K562 (cell line): ENCODE results near the gene P2RY11. TPM values are rescaled to one million over a fixed set of nuclear protein-coding genes. Genes with fewer than 3 reads are reported as not detected.

Source experiments
- ARID3A ChIP-seq: IDR thresholded peaks from 2 replicates; pipeline ENCODE4 v1.6.1; 2012; ENCODE audit warnings: low read depth, low read length, improper control_type of control experiment, borderline replicate concordance
- ESRRA ChIP-seq: fragments of 450-650 bp; IDR thresholded peaks from 2 replicates; pipeline ENCODE4 v1.6.1; 2014; ENCODE audit warnings: low read depth, mild to moderate bottlenecking, moderate library complexity, borderline replicate concordance
- KAT7 ChIP-seq: sonication (generic); formaldehyde crosslinking; IDR thresholded peaks from 2 replicates; pipeline ENCODE4 v1.8.0; 2022; ENCODE audit warnings: missing genetic modification reagents, mild to moderate bottlenecking, borderline replicate concordance
- KLF6 ChIP-seq: fragments of 250-450 bp; sonication (Bioruptor Pico); IDR thresholded peaks from 2 replicates; pipeline ENCODE4 v1.4.0; 2020; ENCODE audit warnings: mild to moderate bottlenecking, moderate library complexity, borderline replicate concordance
- NR2F6 ChIP-seq: fragments of 450-650 bp; formaldehyde crosslinking; IDR thresholded peaks from 2 replicates; pipeline ENCODE4 v1.4.0; 2020; ENCODE audit warnings: mild to moderate bottlenecking
- PCBP1 ChIP-seq: fragments of 200-400 bp; formaldehyde crosslinking; IDR thresholded peaks from 2 replicates; pipeline ENCODE4 v1.6.1; 2018; ENCODE audit warnings: mild to moderate bottlenecking, low read depth, low read length; ENCODE audit not compliant: poor library complexity, severe bottlenecking
- PHF8 ChIP-seq: fragments of 200-600 bp; sonication (generic); IDR thresholded peaks from 2 replicates; pipeline ENCODE4 v1.6.1; 2012; ENCODE audit warnings: mixed run types, mild to moderate bottlenecking, inconsistent platforms, low read length, moderate library complexity, borderline replicate concordance
- RBBP5 ChIP-seq: fragments of 200-600 bp; sonication (generic); IDR thresholded peaks from 2 replicates; pipeline ENCODE4 v1.6.1; 2012; ENCODE audit warnings: borderline replicate concordance, mild to moderate bottlenecking, low read length, control low read depth, inconsistent platforms; ENCODE audit not compliant: insufficient read depth, poor library complexity, severe bottlenecking
- TCF3 ChIP-seq: sonication (generic); formaldehyde crosslinking; IDR thresholded peaks from 2 replicates; pipeline ENCODE4 v1.4.0; 2020; ENCODE audit warnings: mild to moderate bottlenecking, missing genetic modification reagents
- ZC3H8 ChIP-seq: fragments of 450-650 bp; IDR thresholded peaks from 2 replicates; pipeline ENCODE4 v1.6.1; 2017
- ZFPM2 ChIP-seq: fragments of 250-450 bp; sonication (Bioruptor Pico); IDR thresholded peaks from 2 replicates; pipeline ENCODE4 v1.5.1; 2022; ENCODE audit warnings: mild to moderate bottlenecking
- ZNF23 ChIP-seq: fragments of 250-450 bp; sonication (Bioruptor Pico); IDR thresholded peaks from 2 replicates; pipeline ENCODE4 v1.4.0; 2020; ENCODE audit warnings: mild to moderate bottlenecking
- ZNF316 ChIP-seq: fragments of 450-650 bp; IDR thresholded peaks from 2 replicates; pipeline ENCODE4 v1.6.1; 2016
- ZNF695 ChIP-seq: fragments of 450-650 bp; formaldehyde crosslinking; IDR thresholded peaks from 2 replicates; pipeline ENCODE4 v1.4.0; 2020; ENCODE audit warnings: mild to moderate bottlenecking, moderate library complexity
- ZNF717 ChIP-seq: fragments of 250-450 bp; sonication (Bioruptor Pico); IDR thresholded peaks from 2 replicates; pipeline ENCODE4 v1.5.0; 2021
- polyA plus RNA-seq, 8 experiments: library from polyadenylated mRNA; depleted of rRNA in 4 of 8; stranded (reverse) in 5 of 8; unstranded in 3 of 8; fragments of >200 nt; fragmentation: Nextera tagmentation in 2 of 8; fragmentation: Illumina TruSeq in 1 of 8; extraction: Ambion mirVana in 2 of 8; extraction: Trizol in 1 of 8; gene quantifications; 2 replicates each; pipeline versions ENCODE4 v1.2.1 to v1.2.3, GENCODE V29; 2011 to 2014; ENCODE audit warnings: inconsistent platforms in 1 of 8, missing spikeins in 1 of 8
- total RNA-seq, 7 experiments: library from RNA; depleted of rRNA in 6 of 7; stranded (reverse); fragments of >200 nt in 6 of 7; fragmentation: Illumina TruSeq in 2 of 7; extraction: Trizol in 2 of 7; gene quantifications; 2 replicates each; pipeline versions ENCODE4 v1.2.1 to v1.2.3, GENCODE V29; 2011 to 2021; ENCODE audit warnings: low replicate concordance in 1 of 7
- TF ChIP-seq, protein P1 (sequence below), 2 experiments: fragments of 450-650 bp in 1 of 2; IDR thresholded peaks; 2 replicates each; pipeline ENCODE4 v1.6.1; 2011 to 2017; ENCODE audit warnings: low read depth in 2 of 2, antibody characterized with exemption in 1 of 2, borderline replicate concordance in 1 of 2, low read length in 1 of 2, mild to moderate bottlenecking in 1 of 2, mixed read lengths in 1 of 2; ENCODE audit not compliant: control insufficient read depth in 1 of 2
- TF ChIP-seq, protein P2 (sequence below): sonication (generic); formaldehyde crosslinking; IDR thresholded peaks from 2 replicates; pipeline ENCODE4 v1.9.0; 2022; ENCODE audit warnings: mild to moderate bottlenecking, missing genetic modification reagents
- TF ChIP-seq, protein P3 (sequence below): fragments of 250-450 bp; sonication (Bioruptor Pico); IDR thresholded peaks from 2 replicates; pipeline ENCODE4 v1.5.0; 2020; ENCODE audit warnings: mild to moderate bottlenecking
- TF ChIP-seq, protein P4 (sequence below): sonication (generic); IDR thresholded peaks from 2 replicates; pipeline ENCODE4 v1.6.1; 2016

The P2RY11 gene
- total and polyA plus RNA-seq, 9 of the 15 experiments (the other 6 are each of a cell fraction or from before 2014, with no cell fraction given), result 0.03 to 10.1 (median 1.5) TPM

GRCh38 chr19:10106100-10106936, 5.2 kb upstream of the P2RY11 start, which contains the start of gene PPAN (continued):
- no peak for TF ChIP-seq ZFPM2 (CRISPR knock-in tag)
- TF ChIP-seq, protein P1, sequence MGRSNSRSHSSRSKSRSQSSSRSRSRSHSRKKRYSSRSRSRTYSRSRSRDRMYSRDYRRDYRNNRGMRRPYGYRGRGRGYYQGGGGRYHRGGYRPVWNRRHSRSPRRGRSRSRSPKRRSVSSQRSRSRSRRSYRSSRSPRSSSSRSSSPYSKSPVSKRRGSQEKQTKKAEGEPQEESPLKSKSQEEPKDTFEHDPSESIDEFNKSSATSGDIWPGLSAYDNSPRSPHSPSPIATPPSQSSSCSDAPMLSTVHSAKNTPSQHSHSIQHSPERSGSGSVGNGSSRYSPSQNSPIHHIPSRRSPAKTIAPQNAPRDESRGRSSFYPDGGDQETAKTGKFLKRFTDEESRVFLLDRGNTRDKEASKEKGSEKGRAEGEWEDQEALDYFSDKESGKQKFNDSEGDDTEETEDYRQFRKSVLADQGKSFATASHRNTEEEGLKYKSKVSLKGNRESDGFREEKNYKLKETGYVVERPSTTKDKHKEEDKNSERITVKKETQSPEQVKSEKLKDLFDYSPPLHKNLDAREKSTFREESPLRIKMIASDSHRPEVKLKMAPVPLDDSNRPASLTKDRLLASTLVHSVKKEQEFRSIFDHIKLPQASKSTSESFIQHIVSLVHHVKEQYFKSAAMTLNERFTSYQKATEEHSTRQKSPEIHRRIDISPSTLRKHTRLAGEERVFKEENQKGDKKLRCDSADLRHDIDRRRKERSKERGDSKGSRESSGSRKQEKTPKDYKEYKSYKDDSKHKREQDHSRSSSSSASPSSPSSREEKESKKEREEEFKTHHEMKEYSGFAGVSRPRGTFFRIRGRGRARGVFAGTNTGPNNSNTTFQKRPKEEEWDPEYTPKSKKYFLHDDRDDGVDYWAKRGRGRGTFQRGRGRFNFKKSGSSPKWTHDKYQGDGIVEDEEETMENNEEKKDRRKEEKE (IDR thresholded peaks at IDR 0.05; ENCODE audit: borderline replicate concordance in 1 of 2, control insufficient read depth in 1 of 2, low read depth in 2 of 2, low read length in 1 of 2), result no peak
- TF ChIP-seq, protein P2, sequence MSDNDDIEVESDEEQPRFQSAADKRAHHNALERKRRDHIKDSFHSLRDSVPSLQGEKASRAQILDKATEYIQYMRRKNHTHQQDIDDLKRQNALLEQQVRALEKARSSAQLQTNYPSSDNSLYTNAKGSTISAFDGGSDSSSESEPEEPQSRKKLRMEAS (CRISPR knock-in tag), result peak; percentile 100
- no peak for TF ChIP-seq ZNF695 (CRISPR knock-in tag)
- no peak for TF ChIP-seq KAT7 (CRISPR knock-in tag)
- no peak for TF ChIP-seq TCF3
- TF ChIP-seq ZNF717 (CRISPR knock-in tag), result no peak
- no peak for TF ChIP-seq KLF6 (CRISPR knock-in tag)
- TF ChIP-seq ZC3H8, result no peak
- no peak for TF ChIP-seq ARID3A
- TF ChIP-seq PHF8, result peak; percentile 96
- TF ChIP-seq, protein P3, sequence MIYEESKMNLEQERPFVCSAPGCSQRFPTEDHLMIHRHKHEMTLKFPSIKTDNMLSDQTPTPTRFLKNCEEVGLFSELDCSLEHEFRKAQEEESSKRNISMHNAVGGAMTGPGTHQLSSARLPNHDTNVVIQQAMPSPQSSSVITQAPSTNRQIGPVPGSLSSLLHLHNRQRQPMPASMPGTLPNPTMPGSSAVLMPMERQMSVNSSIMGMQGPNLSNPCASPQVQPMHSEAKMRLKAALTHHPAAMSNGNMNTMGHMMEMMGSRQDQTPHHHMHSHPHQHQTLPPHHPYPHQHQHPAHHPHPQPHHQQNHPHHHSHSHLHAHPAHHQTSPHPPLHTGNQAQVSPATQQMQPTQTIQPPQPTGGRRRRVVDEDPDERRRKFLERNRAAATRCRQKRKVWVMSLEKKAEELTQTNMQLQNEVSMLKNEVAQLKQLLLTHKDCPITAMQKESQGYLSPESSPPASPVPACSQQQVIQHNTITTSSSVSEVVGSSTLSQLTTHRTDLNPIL, result no peak
- no peak for TF ChIP-seq ZNF23
- peak; percentile 88 for TF ChIP-seq RBBP5
- peak; percentile 90 for TF ChIP-seq ESRRA
- no peak for TF ChIP-seq NR2F6 (CRISPR knock-in tag)
- TF ChIP-seq PCBP1, result peak; percentile 89
- TF ChIP-seq ZNF316, result no peak
- TF ChIP-seq, protein P4, sequence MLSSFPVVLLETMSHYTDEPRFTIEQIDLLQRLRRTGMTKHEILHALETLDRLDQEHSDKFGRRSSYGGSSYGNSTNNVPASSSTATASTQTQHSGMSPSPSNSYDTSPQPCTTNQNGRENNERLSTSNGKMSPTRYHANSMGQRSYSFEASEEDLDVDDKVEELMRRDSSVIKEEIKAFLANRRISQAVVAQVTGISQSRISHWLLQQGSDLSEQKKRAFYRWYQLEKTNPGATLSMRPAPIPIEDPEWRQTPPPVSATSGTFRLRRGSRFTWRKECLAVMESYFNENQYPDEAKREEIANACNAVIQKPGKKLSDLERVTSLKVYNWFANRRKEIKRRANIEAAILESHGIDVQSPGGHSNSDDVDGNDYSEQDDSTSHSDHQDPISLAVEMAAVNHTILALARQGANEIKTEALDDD, result no peak
